WTC11 (cell line): Measurements from ENCODE around the gene BCL2A1. TPM values are rescaled to one million over a fixed set of nuclear protein-coding genes. Genes with fewer than 3 reads are reported as not detected.
"Not testable (repeated sequence)": the region's sequence is repeated elsewhere in the genome, so short reads cannot be mapped to it uniquely, and the experiment has no call there.

Experiments
- ATAC-seq: fragments of 200-7000 bp; cut with Tn5 transposase; 2 replicates; pipeline ENCODE4 v1.10.0; 2021; ENCODE audit warnings: mild to moderate bottlenecking, moderate library complexity
- CTCF ChIA-PET: fragments of 300-600 bp; sonication (Branson Sonifier 250); formaldehyde crosslinking; loops from one replicate; lab custom pipeline; 2021; ENCODE audit warnings: antibody characterized with exemption; lab: Charles Lee
- POLR2A ChIA-PET: fragments of 350-600 bp; sonication (Branson Sonifier 250); formaldehyde crosslinking; loops from one replicate; lab custom pipeline; 2021; ENCODE audit warnings: antibody characterized with exemption; lab: Charles Lee
- DNase-seq: peaks from one replicate; pipeline ENCODE4 v3.0.0; 2021; ENCODE audit warnings: low spot score
- H3K27ac Mint-ChIP-seq: 2 replicates; pipeline ENCODE4 v1.8.0; 2021; ENCODE audit warnings: mixed read lengths
- H3K27me3 Mint-ChIP-seq: 2 replicates; pipeline ENCODE4 v1.8.0; 2021; ENCODE audit warnings: low read depth, mild to moderate bottlenecking, moderate library complexity, mixed read lengths
- H3K36me3 Mint-ChIP-seq: 2 replicates; pipeline ENCODE4 v1.8.0; 2021; ENCODE audit warnings: mixed read lengths
- H3K4me1 Mint-ChIP-seq: 2 replicates; pipeline ENCODE4 v1.8.0; 2022; ENCODE audit warnings: mixed read lengths
- H3K4me3 Mint-ChIP-seq: 2 replicates; pipeline ENCODE4 v1.8.0; 2021; ENCODE audit warnings: mild to moderate bottlenecking, moderate library complexity, mixed read lengths
- H3K9me3 Mint-ChIP-seq: 2 replicates; pipeline ENCODE4 v1.8.0; 2021; ENCODE audit warnings: mixed read lengths
- ATF1 ChIP-seq: sonication (generic); formaldehyde crosslinking; IDR thresholded peaks from 2 replicates; pipeline ENCODE4 v1.8.1; 2023; ENCODE audit warnings: mild to moderate bottlenecking, moderate library complexity, missing genetic modification reagents
- CREB1 ChIP-seq: sonication (generic); formaldehyde crosslinking; IDR thresholded peaks from 2 replicates; pipeline ENCODE4 v1.8.0; 2023; ENCODE audit warnings: mild to moderate bottlenecking, missing genetic modification reagents
- ETV6 ChIP-seq: sonication (generic); formaldehyde crosslinking; IDR thresholded peaks from 2 replicates; pipeline ENCODE4 v1.8.1; 2022; ENCODE audit warnings: mild to moderate bottlenecking, missing genetic modification reagents
- FOXJ3 ChIP-seq: sonication (generic); formaldehyde crosslinking; IDR thresholded peaks from 2 replicates; pipeline ENCODE4 v1.9.0; 2021; ENCODE audit warnings: missing genetic modification reagents, mild to moderate bottlenecking, borderline replicate concordance
- GRHL2 ChIP-seq: fragments of 250-450 bp; sonication (Bioruptor Pico); IDR thresholded peaks from 2 replicates; pipeline ENCODE4 v1.8.0; 2022; ENCODE audit warnings: mild to moderate bottlenecking, moderate library complexity; ENCODE audit not compliant: insufficient replicate concordance, severe bottlenecking
- GTF2I ChIP-seq: fragments of 250-450 bp; sonication (Bioruptor Pico); conservative IDR thresholded peaks from 2 replicates; pipeline ENCODE4 v1.4.0; 2021; ENCODE audit warnings: mild to moderate bottlenecking
- IRF2 ChIP-seq: sonication (generic); formaldehyde crosslinking; IDR thresholded peaks from 2 replicates; pipeline ENCODE4 v1.8.0; 2022; ENCODE audit warnings: low read depth, missing genetic modification reagents, borderline replicate concordance
- MLX ChIP-seq: sonication (generic); formaldehyde crosslinking; IDR thresholded peaks from 2 replicates; pipeline ENCODE4 v1.8.1; 2023; ENCODE audit warnings: mild to moderate bottlenecking, missing genetic modification reagents, moderate library complexity
- NFYB ChIP-seq: sonication (generic); formaldehyde crosslinking; conservative IDR thresholded peaks from 2 replicates; pipeline ENCODE4 v1.8.0; 2022; ENCODE audit warnings: low read depth, missing genetic modification reagents
- NR3C1 ChIP-seq: sonication (generic); formaldehyde crosslinking; conservative IDR thresholded peaks from 2 replicates; pipeline ENCODE4 v1.8.1; 2023; ENCODE audit warnings: low read depth, mild to moderate bottlenecking, missing genetic modification reagents
- OVOL2 ChIP-seq: fragments of 250-450 bp; sonication (Bioruptor Pico); IDR thresholded peaks from 2 replicates; pipeline ENCODE4 v1.9.0; 2021; ENCODE audit warnings: mild to moderate bottlenecking, borderline replicate concordance
- SP1 ChIP-seq: sonication (generic); formaldehyde crosslinking; conservative IDR thresholded peaks from 2 replicates; pipeline ENCODE4 v1.8.1; 2022; ENCODE audit warnings: missing genetic modification reagents
- ZBTB21 ChIP-seq: sonication (generic); formaldehyde crosslinking; IDR thresholded peaks from 2 replicates; pipeline ENCODE4 v1.8.1; 2023; ENCODE audit warnings: mild to moderate bottlenecking, missing genetic modification reagents, borderline replicate concordance
- ZBTB43 ChIP-seq: sonication (generic); formaldehyde crosslinking; IDR thresholded peaks from 2 replicates; pipeline ENCODE4 v1.8.1; 2023; ENCODE audit warnings: mild to moderate bottlenecking, missing genetic modification reagents
- ZNF219 ChIP-seq: sonication (generic); formaldehyde crosslinking; IDR thresholded peaks from 2 replicates; pipeline ENCODE4 v1.8.0; 2023; ENCODE audit warnings: missing genetic modification reagents, mild to moderate bottlenecking, borderline replicate concordance
- ZNF232 ChIP-seq: sonication (generic); formaldehyde crosslinking; IDR thresholded peaks from 2 replicates; pipeline ENCODE4 v1.8.0; 2022; ENCODE audit warnings: mild to moderate bottlenecking, missing genetic modification reagents
- ZNF263 ChIP-seq: sonication (generic); formaldehyde crosslinking; IDR thresholded peaks from 2 replicates; pipeline ENCODE4 v1.8.1; 2022; ENCODE audit warnings: low read depth, mild to moderate bottlenecking, moderate library complexity, missing genetic modification reagents
- ZNF416 ChIP-seq: fragments of 250-450 bp; sonication (Bioruptor Pico); IDR thresholded peaks from 2 replicates; pipeline ENCODE4 v1.9.0; 2021; ENCODE audit warnings: mild to moderate bottlenecking, inconsistent platforms
- ZNF423 ChIP-seq: fragments of 250-450 bp; sonication (Bioruptor Pico); IDR thresholded peaks from 2 replicates; pipeline ENCODE4 v2.1.2; 2022; ENCODE audit warnings: mild to moderate bottlenecking, moderate library complexity
- ZSCAN18 ChIP-seq: fragments of 250-450 bp; sonication (Bioruptor Pico); IDR thresholded peaks from 2 replicates; pipeline ENCODE4 v2.1.2; 2022; ENCODE audit warnings: mild to moderate bottlenecking, moderate library complexity
- total RNA-seq: library from RNA; stranded (reverse); gene quantifications from 3 replicates; pipeline ENCODE4 v1.2.3, GENCODE V29; 2021
- TF ChIP-seq, protein P1 (sequence below): fragments of 250-450 bp; sonication (Bioruptor Pico); IDR thresholded peaks from 2 replicates; pipeline ENCODE4 v1.9.0; 2021; ENCODE audit warnings: moderate library complexity, mild to moderate bottlenecking, inconsistent platforms, borderline replicate concordance
- TF ChIP-seq, protein P2 (sequence below): fragments of 250-450 bp; sonication (Bioruptor Pico); IDR thresholded peaks from 2 replicates; pipeline ENCODE4 v1.9.0; 2021; ENCODE audit warnings: mild to moderate bottlenecking, borderline replicate concordance
- TF ChIP-seq, protein P3 (sequence below): sonication (generic); formaldehyde crosslinking; IDR thresholded peaks from 2 replicates; pipeline ENCODE4 v1.8.1; 2022; ENCODE audit warnings: mild to moderate bottlenecking, moderate library complexity, missing genetic modification reagents

The BCL2A1 gene
- total RNA-seq, 1 experiment from 2014 or later = 0.28 TPM

DNA sequence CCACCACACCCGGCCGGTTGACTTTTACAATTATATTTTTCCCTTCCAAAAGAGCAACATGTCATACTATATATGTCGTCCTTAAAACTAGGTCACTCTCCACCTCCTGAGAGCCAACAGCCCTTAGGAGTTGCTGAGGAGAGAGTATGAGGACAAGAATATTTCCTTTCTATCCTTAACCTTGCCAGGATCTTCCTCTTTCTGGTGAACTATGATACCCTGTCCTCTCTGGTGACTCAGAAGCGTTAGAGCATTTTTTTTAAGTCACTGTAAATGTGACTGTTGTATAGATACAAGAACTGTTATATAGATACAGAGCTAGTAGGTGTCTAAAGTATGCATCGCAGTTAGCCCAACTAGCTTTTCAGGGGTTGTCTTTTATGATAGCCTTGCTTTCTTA is 40.5 kb downstream of the BCL2A1 start:
- Mint-ChIP-seq H3K4me1 (no peaks in the 10 kb centered on the region), H3K27ac (no peak overlapping the region), H3K4me3 (no peak overlapping the region), H3K27me3 (no peaks in the 10 kb centered on the region), H3K9me3 (peaks cover 6% of the 10 kb centered on the region), H3K36me3 (peaks cover 6% of the 10 kb centered on the region; the same call in 1 of the 2 replicates)
- CTCF ChIA-PET = no interaction called here
- no peak for ATAC-seq
- TF ChIP-seq SP1 (CRISPR knock-in tag) = no peak
- TF ChIP-seq NR3C1 = no peak
- TF ChIP-seq ZNF232 (CRISPR knock-in tag) = no peak
- POLR2A ChIA-PET = no interaction called here
- DNase-seq = no peak

DNA sequence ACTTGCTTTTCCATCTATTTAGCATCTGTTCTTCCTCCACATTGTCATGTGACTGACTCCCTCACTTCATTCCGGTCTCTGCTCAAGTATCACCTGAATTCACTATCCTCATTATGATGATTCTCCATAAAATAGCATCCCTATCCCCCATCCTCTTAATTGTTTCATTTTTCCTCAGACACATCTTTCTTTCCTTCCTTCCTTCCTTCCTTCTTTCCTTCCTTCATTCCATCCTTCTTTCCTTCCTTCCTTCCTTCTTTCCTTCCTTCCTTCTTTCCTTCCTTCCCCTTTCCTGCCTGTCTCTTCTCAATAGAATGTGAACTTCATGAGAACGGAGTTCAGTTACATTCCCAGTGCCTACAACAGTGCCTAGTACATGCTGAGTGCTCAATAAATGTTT is 41.6 kb downstream of the BCL2A1 start:
- POLR2A ChIA-PET = no interaction called here
- peaks cover 6% of the 10 kb centered on the region for H3K9me3 Mint-ChIP-seq

DNA sequence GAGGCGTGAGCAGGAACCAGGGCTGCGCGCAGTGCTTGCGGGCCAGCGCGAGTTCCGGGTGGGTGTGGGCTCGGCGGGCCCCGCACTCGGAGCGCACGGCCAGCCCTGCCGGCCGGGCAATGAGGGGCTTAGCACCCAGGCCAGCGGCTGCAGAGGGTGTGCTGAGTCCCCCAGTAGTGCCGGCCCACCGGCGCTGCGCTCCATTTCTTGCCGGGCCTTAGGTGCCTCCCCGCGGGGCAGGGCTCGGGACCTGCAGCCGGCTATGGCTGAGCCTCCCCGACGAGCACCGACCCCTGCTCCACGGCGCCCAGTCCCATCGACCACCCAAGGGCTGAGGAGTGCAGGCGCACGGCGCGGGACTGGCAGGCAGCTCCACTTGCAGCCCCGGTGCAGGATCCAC is 44.9 kb downstream of the BCL2A1 start:
- ATAC-seq, CTCF ChIA-PET, H3K4me3 Mint-ChIP-seq, POLR2A ChIA-PET, H3K27ac Mint-ChIP-seq, H3K27me3 Mint-ChIP-seq, DNase-seq: not testable (repeated sequence)
- Mint-ChIP-seq H3K36me3 (peaks cover 21% of the 10 kb centered on the region), H3K4me1 (peaks cover 14% of the 10 kb centered on the region), H3K9me3 (peaks cover 11% of the 10 kb centered on the region)

More for the DNA sequence above, 41.6 kb downstream of the BCL2A1 start:
- peaks cover 6% of the 10 kb centered on the region; the same call in 1 of the 2 replicates for H3K36me3 Mint-ChIP-seq
- DNase-seq = no peak
- ATAC-seq = no peak
- CTCF ChIA-PET = interaction anchor here (0.6 kb wide), 1 partner anchor 159 kb away, joined by 4 read pairs; no protein-coding TSS in a partner anchor
- no peak overlapping the region for H3K27ac Mint-ChIP-seq
- H3K27me3 Mint-ChIP-seq = no peaks in the 10 kb centered on the region
- no peaks in the 10 kb centered on the region for H3K4me1 Mint-ChIP-seq
- H3K4me3 Mint-ChIP-seq = no peak overlapping the region
- TF ChIP-seq, protein P1, sequence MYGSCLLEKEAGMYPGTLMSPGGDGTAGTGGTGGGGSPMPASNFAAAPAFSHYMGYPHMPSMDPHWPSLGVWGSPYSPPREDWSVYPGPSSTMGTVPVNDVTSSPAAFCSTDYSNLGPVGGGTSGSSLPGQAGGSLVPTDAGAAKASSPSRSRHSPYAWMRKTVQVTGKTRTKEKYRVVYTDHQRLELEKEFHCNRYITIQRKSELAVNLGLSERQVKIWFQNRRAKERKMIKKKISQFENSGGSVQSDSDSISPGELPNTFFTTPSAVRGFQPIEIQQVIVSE = no peak
- TF ChIP-seq NFYB (CRISPR knock-in tag) (no peak), ZSCAN18 (CRISPR knock-in tag) (no peak), ZNF263 (CRISPR knock-in tag) (no peak), ZNF416 (CRISPR knock-in tag) (no peak), MLX (CRISPR knock-in tag) (no peak), ETV6 (CRISPR knock-in tag) (no peak), FOXJ3 (CRISPR knock-in tag) (no peak), ZBTB21 (CRISPR knock-in tag) (no peak), ZBTB43 (CRISPR knock-in tag) (no peak), CREB1 (CRISPR knock-in tag) (no peak), GRHL2 (CRISPR knock-in tag) (no peak), ZNF423 (CRISPR knock-in tag) (no peak), GTF2I (CRISPR knock-in tag) (no peak), IRF2 (CRISPR knock-in tag) (no peak), ATF1 (CRISPR knock-in tag) (no peak), OVOL2 (CRISPR knock-in tag) (no peak), ZNF219 (CRISPR knock-in tag) (no peak)
- TF ChIP-seq, protein P2, sequence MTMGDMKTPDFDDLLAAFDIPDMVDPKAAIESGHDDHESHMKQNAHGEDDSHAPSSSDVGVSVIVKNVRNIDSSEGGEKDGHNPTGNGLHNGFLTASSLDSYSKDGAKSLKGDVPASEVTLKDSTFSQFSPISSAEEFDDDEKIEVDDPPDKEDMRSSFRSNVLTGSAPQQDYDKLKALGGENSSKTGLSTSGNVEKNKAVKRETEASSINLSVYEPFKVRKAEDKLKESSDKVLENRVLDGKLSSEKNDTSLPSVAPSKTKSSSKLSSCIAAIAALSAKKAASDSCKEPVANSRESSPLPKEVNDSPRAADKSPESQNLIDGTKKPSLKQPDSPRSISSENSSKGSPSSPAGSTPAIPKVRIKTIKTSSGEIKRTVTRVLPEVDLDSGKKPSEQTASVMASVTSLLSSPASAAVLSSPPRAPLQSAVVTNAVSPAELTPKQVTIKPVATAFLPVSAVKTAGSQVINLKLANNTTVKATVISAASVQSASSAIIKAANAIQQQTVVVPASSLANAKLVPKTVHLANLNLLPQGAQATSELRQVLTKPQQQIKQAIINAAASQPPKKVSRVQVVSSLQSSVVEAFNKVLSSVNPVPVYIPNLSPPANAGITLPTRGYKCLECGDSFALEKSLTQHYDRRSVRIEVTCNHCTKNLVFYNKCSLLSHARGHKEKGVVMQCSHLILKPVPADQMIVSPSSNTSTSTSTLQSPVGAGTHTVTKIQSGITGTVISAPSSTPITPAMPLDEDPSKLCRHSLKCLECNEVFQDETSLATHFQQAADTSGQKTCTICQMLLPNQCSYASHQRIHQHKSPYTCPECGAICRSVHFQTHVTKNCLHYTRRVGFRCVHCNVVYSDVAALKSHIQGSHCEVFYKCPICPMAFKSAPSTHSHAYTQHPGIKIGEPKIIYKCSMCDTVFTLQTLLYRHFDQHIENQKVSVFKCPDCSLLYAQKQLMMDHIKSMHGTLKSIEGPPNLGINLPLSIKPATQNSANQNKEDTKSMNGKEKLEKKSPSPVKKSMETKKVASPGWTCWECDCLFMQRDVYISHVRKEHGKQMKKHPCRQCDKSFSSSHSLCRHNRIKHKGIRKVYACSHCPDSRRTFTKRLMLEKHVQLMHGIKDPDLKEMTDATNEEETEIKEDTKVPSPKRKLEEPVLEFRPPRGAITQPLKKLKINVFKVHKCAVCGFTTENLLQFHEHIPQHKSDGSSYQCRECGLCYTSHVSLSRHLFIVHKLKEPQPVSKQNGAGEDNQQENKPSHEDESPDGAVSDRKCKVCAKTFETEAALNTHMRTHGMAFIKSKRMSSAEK (CRISPR knock-in tag) = no peak
- TF ChIP-seq, protein P3, sequence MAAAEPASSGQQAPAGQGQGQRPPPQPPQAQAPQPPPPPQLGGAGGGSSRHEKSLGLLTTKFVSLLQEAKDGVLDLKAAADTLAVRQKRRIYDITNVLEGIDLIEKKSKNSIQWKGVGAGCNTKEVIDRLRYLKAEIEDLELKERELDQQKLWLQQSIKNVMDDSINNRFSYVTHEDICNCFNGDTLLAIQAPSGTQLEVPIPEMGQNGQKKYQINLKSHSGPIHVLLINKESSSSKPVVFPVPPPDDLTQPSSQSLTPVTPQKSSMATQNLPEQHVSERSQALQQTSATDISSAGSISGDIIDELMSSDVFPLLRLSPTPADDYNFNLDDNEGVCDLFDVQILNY (CRISPR knock-in tag) = no peak
